ENCODE measurements around the gene ITPKC. TPM values are rescaled to one million over a fixed set of nuclear protein-coding genes. Genes with fewer than 3 reads are reported as not detected.

The ITPKC gene
- total RNA-seq, 1 experiment from 2014 or later, result 25.3 TPM

DNA sequence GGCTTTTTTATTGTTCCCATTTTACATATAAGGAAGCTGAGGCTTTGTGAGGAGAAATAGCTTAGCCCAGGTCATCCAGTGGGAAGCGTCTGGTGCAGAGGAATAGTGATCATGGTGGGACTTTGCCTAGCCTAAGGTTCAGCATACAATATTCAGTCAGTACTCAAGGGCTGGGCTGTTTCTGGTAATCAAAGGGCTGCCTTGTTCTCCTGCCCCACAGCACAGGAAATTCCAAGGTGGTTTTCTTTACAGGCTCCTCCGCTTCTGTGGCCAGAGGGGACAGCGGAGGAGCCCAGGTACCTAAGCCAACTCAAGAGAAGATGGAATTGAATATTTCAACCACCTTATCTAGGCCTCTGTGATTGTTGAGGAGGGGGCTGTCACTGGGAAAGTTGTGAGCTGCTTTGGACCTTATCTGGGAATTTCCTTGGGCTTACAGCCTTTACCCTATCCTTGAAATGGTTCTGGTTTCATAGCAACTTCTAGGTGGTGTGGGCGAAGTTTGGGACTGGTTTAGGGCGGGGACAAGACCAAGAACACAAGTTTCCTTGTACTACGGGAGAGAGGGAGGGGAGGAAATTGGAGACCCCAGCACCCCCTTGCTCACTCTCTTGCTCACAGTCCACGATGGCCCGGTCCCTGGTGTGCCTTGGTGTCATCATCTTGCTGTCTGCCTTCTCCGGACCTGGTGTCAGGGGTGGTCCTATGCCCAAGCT, 58.2 kb downstream of the ITPKC start, which contains the start of gene MIA:
MIA (plus strand) TSS at position 606 of the 716 bp plus-strand sequence; CDS start at position 628, 22 bp downstream.
- H3K27ac Mint-ChIP-seq (ENCODE audit: unreplicated experiment), result peak within 1 kb of the TSS; percentile 85
- BruUV-seq (replicated peaks), result no TSS peak
- CTCF ChIA-PET, result interaction anchor here (0.6 kb wide), 2 partner anchors 13 to 49 kb away, joined by 3 to 5 read pairs; no protein-coding TSS in a partner anchor
- H3K9me3 Mint-ChIP-seq (ENCODE audit: low read depth, unreplicated experiment), result no peaks in the 10 kb centered on the region
- TF ChIP-seq, protein P1, sequence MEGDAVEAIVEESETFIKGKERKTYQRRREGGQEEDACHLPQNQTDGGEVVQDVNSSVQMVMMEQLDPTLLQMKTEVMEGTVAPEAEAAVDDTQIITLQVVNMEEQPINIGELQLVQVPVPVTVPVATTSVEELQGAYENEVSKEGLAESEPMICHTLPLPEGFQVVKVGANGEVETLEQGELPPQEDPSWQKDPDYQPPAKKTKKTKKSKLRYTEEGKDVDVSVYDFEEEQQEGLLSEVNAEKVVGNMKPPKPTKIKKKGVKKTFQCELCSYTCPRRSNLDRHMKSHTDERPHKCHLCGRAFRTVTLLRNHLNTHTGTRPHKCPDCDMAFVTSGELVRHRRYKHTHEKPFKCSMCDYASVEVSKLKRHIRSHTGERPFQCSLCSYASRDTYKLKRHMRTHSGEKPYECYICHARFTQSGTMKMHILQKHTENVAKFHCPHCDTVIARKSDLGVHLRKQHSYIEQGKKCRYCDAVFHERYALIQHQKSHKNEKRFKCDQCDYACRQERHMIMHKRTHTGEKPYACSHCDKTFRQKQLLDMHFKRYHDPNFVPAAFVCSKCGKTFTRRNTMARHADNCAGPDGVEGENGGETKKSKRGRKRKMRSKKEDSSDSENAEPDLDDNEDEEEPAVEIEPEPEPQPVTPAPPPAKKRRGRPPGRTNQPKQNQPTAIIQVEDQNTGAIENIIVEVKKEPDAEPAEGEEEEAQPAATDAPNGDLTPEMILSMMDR (IDR thresholded peaks at IDR 0.05; ENCODE audit: unreplicated experiment), result no peak
- H3K36me3 Mint-ChIP-seq (ENCODE audit: insufficient read depth, unreplicated experiment), result peaks cover 61% of the 10 kb centered on the region
- intact Hi-C loops (cut with micrococcal nuclease; ENCODE audit: unreplicated experiment), result loop anchor here (10.0 kb wide), 1 partner anchor 110 kb away; no protein-coding TSS in a partner anchor
- H3K27me3 Mint-ChIP-seq (ENCODE audit: unreplicated experiment), result no peaks in the 10 kb centered on the region
- peak within 1 kb of the TSS; percentile 38 for H3K4me3 Mint-ChIP-seq (ENCODE audit: low read depth, unreplicated experiment)
- H3K4me1 Mint-ChIP-seq (ENCODE audit: low read depth, unreplicated experiment), result peaks cover 30% of the 10 kb centered on the region
- peak; percentile 64 for DNase-seq

DNA sequence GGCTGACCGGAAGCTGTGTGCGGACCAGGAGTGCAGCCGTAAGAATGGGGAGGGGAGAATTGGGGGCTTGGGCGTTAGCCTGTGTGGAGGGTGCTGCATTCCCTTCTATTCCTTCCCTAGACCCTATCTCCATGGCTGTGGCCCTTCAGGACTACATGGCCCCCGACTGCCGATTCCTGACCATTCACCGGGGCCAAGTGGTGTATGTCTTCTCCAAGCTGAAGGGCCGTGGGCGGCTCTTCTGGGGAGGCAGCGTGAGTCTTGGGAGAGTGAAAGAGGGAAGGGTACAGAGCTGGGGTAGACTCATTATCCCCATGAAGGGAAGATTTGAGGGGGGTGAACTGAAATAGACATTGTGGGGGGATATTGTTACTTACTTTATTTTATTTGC, 58.7 kb downstream of the ITPKC start:
- peaks cover 61% of the 10 kb centered on the region for H3K36me3 Mint-ChIP-seq (ENCODE audit: insufficient read depth, unreplicated experiment)
- intact Hi-C loops (cut with micrococcal nuclease; ENCODE audit: unreplicated experiment), result loop anchor here (10.0 kb wide), 1 partner anchor 111 kb away; no protein-coding TSS in a partner anchor
- DNase-seq, result no peak
- peak overlapping the region; percentile 38 for H3K4me3 Mint-ChIP-seq (ENCODE audit: low read depth, unreplicated experiment)
- H3K27ac Mint-ChIP-seq (ENCODE audit: unreplicated experiment), result peak overlapping the region; percentile 85
- no peaks in the 10 kb centered on the region for H3K27me3 Mint-ChIP-seq (ENCODE audit: unreplicated experiment)
- H3K9me3 Mint-ChIP-seq (ENCODE audit: low read depth, unreplicated experiment), result no peaks in the 10 kb centered on the region
- TF ChIP-seq, protein P1 (IDR thresholded peaks at IDR 0.05; ENCODE audit: unreplicated experiment), result no peak
- CTCF ChIA-PET, result interaction anchor here (0.6 kb wide), 1 partner anchor 49 kb away, joined by 3 read pairs; no protein-coding TSS in a partner anchor
- peaks cover 30% of the 10 kb centered on the region for H3K4me1 Mint-ChIP-seq (ENCODE audit: low read depth, unreplicated experiment)
- BruUV-seq (replicated peaks), result no TSS peak

DNA sequence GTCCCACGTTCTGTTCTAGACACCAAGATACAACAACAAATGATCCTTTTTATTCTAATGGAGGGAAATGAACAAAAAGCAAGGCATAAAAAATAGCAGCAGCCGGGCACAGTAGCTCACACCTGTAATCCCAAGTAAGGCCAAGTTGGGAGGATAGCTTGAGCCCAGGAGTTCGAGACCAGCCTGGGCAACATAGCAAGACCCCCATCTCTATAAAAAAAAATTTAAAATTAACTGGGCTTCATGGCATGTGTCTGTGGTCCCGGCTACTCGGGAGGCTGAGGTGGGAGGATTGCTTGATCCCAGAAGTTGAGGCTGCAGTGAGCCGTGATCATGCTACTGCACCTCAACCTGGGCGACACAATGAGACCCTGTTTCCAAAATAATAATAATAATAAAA, 59.5 kb downstream of the ITPKC start:
- Mint-ChIP-seq H3K36me3 (ENCODE audit: insufficient read depth, unreplicated experiment) (peaks cover 62% of the 10 kb centered on the region), H3K27me3 (ENCODE audit: unreplicated experiment) (no peaks in the 10 kb centered on the region), H3K27ac (ENCODE audit: unreplicated experiment) (peak overlapping the region; percentile 85), H3K4me3 (ENCODE audit: low read depth, unreplicated experiment) (peak overlapping the region; percentile 86), H3K9me3 (ENCODE audit: low read depth, unreplicated experiment) (no peaks in the 10 kb centered on the region), H3K4me1 (ENCODE audit: low read depth, unreplicated experiment) (peaks cover 30% of the 10 kb centered on the region)
- CTCF ChIA-PET, result no interaction called here
- TF ChIP-seq, protein P1 (IDR thresholded peaks at IDR 0.05; ENCODE audit: unreplicated experiment), result no peak
- BruUV-seq (replicated peaks), result TSS peak; percentile 64
- DNase-seq, result no peak
- intact Hi-C loops (cut with micrococcal nuclease; ENCODE audit: unreplicated experiment), result loop anchor here (10.0 kb wide), 1 partner anchor 112 kb away; no protein-coding TSS in a partner anchor

DNA sequence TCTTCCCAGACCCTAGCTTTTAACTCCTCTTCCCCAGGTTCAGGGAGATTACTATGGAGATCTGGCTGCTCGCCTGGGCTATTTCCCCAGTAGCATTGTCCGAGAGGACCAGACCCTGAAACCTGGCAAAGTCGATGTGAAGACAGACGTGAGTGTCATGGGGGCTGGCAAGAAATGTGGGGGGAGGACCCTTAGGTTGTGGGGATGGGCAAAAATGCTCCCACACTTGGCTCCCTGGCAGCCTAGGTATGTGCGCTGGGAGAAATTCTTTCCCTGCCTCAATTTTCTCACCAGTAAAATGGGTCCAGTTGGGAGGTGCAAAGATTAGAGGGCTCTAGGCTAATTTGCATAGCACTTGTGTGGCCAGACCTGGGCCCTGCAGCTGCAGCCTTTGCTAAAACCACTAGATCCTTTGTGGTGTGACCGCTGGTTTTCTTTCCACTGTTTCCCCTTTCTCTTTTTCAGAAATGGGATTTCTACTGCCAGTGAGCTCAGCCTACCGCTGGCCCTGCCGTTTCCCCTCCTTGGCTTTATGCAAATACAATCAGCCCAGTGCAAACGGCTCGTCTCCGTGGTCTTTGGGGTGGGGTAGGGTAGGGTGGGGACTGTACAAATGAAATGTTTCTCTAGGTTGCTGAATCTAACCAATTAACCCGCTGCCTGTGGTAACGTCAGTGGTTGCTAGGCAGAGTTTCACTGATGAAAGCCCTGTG, 60.2 kb downstream of the ITPKC start:
- H3K4me1 Mint-ChIP-seq (ENCODE audit: low read depth, unreplicated experiment), result peaks cover 30% of the 10 kb centered on the region
- CTCF ChIA-PET, result interaction anchor here (0.5 to 2.9 kb wide), 13 partner anchors 21 to 820 kb away, joined by 3 to 15 read pairs (median 4); partner anchors contain the start of genes ACTMAP, COQ8B, EGLN2 and ITPKC
- TF ChIP-seq, protein P1 (IDR thresholded peaks at IDR 0.05; ENCODE audit: unreplicated experiment), result no peak
- H3K9me3 Mint-ChIP-seq (ENCODE audit: low read depth, unreplicated experiment), result no peaks in the 10 kb centered on the region
- no TSS peak for BruUV-seq (replicated peaks)
- peaks cover 65% of the 10 kb centered on the region for H3K36me3 Mint-ChIP-seq (ENCODE audit: insufficient read depth, unreplicated experiment)
- H3K27me3 Mint-ChIP-seq (ENCODE audit: unreplicated experiment), result no peaks in the 10 kb centered on the region
- DNase-seq, result peak; percentile 91
- H3K27ac Mint-ChIP-seq (ENCODE audit: unreplicated experiment), result peak overlapping the region; percentile 85
- H3K4me3 Mint-ChIP-seq (ENCODE audit: low read depth, unreplicated experiment), result peak overlapping the region; percentile 86
- intact Hi-C loops (cut with micrococcal nuclease; ENCODE audit: unreplicated experiment), result loop anchor here (10.0 kb wide), 1 partner anchor 112 kb away; no protein-coding TSS in a partner anchor
